HG02763 (cell line): ENCODE measurements around the gene ITGB1BP1.
"Not testable (repeated sequence)": the region's sequence is repeated elsewhere in the genome, so short reads cannot be mapped to it uniquely, and the experiment has no call there.

Experiments
- ATAC-seq: cut with Tn5 transposase; IDR thresholded peaks from one replicate; pipeline ENCODE4 v1.9.1; 2021; ENCODE audit warnings: mild to moderate bottlenecking, moderate library complexity; ENCODE audit not compliant: unreplicated experiment

Gene ITGB1BP1

DNA sequence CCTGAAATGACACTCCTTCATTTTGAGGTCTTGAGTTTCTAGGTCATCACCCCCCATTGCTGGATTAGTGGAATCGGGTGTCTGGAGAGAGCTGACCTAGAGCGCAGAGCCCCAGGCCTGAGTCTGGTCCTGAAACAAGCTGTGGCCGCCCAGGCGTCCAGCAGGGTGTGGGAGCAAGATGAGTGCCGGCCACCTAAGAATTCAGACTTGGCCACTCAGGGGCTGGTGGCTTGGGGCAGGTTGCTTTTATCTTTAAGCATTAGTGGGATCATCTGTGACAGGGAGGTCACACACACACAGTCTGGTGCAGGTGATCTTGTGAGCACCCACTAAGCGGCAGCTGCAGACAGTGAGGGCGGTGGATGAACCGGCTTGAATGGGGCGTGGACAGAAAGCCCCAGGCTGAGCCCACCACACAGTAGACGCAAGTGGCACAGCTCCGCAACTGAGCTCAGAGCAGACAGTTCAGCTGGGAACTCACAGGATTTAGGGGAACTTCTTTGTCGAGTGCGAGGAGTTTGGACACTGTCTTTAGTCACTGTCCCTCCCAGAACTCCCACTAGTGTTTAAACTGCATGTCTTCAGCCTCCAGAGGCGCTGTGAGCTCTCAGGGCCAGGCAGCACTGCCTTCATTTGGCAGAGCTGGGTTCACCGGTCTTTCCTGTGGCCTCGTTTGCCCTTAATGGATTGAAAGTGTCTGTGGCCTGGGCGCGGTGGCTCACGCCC, 21.5 kb downstream of the ITGB1BP1 start:
- no peak for ATAC-seq

GRCh38 chr2:9401059-9401547, 22.2 kb downstream of the ITGB1BP1 start:
- no peak for ATAC-seq

GRCh38 chr2:9400268-9401058, 22.9 kb downstream of the ITGB1BP1 start:
- no peak for ATAC-seq

GRCh38 chr2:9398881-9399780, 24.2 kb downstream of the ITGB1BP1 start:
- no peak for ATAC-seq

DNA sequence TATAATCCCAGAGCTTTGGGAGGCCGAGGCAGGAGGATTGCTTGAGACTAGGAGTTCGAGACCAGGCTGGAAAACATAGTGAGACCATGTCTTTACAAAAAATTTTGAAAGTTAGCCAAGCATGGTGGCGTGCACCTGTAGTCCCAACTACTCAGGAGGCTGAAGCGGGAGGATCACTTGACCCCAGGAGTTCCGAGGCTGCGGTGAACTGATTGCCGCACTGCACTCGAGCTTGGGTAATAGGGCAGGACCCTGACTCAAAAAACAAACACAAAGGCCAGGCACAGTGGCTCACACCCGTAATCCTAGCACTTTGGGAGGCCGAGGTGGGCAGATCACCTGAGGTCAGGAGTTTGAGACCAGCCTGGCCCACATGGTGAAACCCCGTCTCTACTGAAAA, 25.1 kb downstream of the ITGB1BP1 start:
- ATAC-seq = not testable (repeated sequence)

DNA sequence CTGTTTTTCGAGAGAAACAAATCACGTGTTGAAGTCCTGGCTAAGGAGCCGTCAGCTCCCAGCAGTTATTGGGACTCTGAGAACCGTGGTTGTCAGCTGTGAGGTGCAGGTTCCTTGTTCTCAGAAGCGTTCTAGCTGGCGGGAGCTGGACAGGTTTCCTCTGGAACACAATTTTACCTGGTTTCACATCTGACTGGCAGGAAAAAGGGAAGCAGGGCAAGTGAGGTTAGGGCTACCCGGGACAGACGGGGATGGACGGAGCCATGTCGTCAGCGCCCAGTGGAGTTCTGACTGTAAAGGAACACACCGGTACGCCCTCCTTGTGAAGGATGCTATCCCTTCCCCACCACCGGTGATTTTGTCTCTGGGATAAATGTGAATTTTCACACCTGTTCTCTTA, 26.1 kb downstream of the ITGB1BP1 start:
- no peak for ATAC-seq

DNA sequence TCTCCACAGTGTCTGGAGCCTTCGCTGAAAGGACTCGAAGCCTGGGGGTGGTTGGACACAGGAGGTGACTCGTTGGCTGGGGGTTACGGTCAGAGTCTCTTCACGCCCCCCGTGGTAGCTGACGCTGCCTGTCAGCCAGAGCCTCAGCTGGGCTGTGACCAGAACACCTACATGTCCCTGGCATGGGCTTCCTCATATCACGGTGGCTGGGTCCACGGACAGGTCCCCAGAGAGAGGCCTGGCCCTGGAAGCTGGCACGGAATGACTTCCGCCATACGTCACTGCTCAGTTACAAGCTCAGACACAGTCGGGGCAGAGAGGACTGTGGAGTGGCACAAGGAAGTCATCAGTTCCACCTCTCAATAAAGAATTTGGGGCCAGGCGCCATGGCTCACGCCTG, 28.5 kb downstream of the ITGB1BP1 start:
- ATAC-seq = no peak

DNA sequence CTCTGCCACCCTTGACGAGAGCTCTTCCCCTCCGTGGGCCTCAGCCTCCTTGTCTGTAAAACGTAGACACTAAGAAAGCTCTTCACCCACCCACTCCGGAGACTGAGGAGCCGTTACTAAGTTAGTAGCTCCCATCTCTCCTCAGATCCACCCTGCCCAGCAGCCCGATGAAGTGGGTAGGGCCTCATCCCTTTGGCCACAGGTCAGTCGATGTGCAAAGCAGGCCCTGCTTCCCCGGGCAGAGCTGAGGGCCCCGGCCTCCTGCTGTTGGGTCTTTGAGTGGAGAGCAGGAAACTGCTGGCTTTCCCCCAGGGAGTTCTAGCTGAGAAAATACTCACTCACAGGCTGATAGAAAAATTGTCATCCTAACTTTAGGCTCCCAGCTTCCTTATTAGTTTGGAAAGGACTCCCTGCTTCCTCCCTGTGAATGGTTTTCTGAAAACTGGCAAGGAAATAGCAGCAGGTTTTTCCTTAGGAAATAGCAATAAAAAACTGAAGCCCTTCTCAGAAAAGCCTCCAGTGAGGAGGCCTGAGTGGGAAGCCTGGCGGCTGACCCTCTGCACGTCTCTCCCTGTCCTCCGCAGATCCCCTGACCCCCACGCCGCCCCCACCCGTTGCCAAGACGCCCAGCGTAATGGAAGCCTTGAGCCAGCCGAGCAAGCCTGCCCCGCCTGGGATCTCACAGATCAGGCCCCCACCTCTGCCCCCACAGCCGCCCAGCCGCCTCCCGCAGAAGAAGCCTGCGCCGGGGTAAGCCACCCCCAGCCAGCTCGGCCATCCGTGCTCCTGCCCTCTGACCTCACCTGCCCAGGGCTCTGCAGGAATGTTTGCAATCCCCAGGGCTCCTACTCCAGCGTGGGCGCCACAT, 30.2 kb downstream of the ITGB1BP1 start:
- no peak for ATAC-seq

- no peak for ATAC-seq
Observed at GRCh38 chr2:9391961-9392720, 31.2 kb downstream of the ITGB1BP1 start.

- ATAC-seq = no peak
Observed at GRCh38 chr2:9390991-9391390, 32.3 kb downstream of the ITGB1BP1 start.

DNA sequence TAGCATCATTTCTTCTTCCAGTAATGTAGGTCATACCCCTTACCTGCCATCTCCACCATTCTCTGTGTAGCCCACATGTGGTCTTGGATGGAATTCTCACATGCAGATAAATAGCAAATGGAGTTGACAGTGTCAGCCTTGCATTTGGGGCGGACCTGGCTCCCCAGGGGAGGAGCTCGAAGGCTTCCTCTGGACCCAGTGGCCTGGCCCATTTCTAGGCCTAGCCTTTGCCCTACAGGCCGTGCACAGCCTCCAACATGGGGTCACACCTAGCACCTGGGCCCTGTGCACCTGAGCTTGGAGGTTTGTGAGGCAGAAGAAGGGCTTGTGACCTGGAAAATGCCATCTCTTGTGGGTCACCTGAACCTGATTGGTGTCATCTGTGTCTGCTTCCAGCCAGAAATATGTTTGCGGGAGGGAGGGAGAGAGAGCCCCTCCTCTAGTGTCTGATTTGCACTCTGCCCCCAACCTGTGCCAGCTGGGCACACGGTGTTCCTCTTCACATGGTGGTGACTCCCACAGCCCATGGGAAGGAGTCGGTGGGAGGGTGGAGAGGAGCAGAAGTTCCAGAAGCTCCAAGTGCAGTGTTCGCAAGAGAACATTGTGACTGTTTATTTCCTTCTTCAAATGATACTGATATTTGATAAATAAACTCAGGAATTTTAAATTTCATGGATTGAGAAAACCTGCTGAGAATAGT, 33.0 kb downstream of the ITGB1BP1 start:
- ATAC-seq = no peak

GRCh38 chr2:9388950-9389911, 34.1 kb downstream of the ITGB1BP1 start:
- ATAC-seq = no peak

DNA sequence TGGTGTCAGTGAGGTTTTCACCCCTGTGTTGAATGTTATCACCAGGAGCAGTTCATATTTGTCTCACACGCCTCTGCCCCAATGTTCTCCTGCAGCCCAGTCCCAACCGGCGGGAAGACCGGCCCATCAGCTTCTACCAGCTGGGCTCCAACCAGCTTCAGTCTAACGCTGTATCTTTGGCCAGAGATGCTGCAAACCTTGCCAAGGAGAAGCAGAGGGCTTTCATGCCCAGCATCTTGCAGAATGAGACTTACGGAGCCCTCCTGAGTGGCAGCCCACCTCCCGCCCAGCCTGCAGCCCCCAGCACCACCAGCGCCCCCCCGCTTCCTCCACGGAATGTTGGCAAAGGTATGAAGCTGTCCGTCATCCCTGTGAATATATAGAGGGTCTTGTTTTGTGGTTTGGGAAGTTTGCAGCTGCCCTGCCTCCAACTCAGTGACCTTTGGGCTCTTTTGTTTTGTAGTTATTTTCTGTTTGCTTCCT, 35.1 kb downstream of the ITGB1BP1 start:
- ATAC-seq = no peak

- no peak for ATAC-seq
Observed at GRCh38 chr2:9385841-9386240, 37.5 kb downstream of the ITGB1BP1 start.

DNA sequence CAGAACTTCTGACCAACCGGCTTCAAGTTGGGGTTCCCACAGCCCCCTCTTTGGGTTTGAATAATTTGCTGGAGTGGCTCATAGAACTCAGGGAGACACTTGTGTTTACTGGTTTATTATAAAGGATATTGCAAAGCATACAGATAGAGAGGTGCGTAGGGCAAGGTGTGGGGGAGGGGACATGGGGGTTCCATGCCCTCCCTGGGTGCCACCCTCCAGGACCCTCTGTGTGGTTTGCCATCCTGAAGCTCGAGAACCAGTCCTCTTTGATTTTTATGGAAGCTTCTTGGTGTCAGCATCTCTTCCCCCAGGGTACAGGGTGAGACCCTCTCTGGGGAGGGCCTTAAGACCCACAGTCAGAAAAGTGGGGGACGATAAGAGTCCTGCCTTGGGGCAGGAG, 38.8 kb downstream of the ITGB1BP1 start:
- no peak for ATAC-seq

DNA sequence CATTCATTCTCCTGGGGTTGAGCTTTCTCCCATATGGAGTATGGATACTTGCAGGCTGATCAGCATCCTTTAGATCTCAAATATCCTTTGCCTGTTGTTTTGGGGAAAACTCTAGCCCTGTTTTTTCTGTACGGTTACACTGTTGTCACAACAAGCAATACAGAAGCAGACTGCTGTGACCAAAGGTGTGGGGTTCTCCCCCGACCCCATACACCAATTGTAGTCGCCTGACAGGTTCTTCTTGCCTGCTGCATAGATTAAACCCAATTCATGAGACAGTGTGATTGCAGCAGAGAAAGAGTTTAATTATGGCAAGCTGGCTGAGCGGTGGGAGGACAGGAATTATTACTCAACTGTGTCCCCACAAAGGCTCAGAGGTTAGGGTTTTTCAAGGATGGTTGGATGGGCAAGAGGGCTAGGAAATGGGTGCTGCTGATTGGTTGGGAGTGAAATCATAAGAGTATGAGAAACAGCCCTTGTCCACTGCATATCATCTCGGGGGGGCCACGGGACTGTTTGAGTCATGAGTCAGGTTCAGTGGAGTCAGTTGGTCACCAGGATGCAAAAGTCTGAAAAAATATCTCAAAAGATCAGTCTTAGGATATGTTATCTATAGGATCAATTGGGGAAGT, 40.6 kb downstream of the ITGB1BP1 start:
- no peak for ATAC-seq
